ENCODE data around the gene CFL2.

The CFL2 gene

DNA sequence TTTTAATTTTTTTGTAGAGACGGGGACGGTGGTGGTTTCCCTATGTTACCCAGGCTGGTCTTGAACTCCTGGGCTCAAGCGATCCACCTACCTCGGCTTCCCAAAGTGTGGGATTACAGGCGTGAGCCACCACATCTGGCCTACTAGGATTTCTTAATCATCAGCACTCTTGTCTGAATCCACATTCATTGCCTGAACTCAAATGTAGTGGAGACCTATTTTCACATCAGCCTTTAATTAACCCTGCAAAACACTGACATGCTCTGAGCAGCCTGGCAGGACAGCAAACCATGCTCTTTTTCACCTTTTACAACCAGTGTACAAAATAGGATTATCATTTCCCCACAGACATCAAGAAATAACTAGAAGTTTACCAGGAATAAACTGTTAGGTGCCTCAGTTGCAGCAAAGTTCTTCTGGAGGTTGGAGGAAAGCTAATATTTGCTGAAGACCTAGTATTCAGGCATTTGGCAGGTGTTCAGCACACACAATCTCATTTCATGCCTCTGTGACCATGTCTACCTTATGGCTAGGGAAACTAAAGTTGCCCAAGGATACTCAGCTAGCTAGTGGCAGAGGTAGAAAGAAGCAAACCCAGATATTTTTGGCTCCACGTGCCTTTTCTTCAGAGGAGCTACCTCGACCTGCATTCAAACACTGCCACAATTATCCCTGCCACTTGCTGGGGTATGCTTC is 37.7 kb downstream of the CFL2 start:
- DNase-seq (ENCODE audit: low read depth) = no peak

DNA sequence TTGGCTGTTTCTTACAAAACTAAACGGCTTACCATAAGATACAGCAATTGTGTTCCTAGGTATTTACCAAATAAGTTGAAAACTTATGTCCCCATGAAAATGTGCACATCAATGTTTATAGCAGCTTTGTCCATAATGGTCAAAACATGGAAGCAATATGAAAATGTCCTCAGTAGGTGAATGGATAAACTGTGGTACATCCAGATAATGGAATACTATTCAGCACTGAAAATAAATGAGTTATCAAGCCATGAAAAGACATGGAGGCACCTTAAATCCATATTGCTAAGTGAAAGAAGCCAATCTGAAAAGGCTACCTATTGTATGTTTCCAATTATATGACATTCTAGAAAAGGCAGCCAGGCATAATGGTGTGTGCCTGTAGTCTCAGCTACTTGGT is 40.7 kb downstream of the CFL2 start:
- DNase-seq (ENCODE audit: low read depth) = no peak

DNA sequence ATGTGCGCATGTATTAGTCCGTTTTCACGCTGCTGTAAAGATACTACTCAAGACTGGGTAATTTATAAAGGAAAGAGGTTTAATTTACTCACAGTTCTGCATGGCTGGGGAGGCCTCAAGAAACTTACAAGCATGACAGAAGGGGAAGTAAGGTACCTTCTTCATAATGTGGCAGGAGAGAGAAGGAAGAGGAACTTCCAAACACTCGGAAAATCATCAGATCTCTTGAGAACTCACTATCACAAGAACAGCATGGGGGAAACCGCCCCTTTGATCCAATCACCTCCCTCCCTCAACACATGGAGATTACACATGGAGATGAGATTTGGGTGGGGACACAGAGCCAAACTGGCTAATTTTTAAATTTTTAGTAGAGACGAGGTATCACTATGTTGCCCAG is 42.7 kb downstream of the CFL2 start:
- DNase-seq (ENCODE audit: low read depth) = no peak

DNA sequence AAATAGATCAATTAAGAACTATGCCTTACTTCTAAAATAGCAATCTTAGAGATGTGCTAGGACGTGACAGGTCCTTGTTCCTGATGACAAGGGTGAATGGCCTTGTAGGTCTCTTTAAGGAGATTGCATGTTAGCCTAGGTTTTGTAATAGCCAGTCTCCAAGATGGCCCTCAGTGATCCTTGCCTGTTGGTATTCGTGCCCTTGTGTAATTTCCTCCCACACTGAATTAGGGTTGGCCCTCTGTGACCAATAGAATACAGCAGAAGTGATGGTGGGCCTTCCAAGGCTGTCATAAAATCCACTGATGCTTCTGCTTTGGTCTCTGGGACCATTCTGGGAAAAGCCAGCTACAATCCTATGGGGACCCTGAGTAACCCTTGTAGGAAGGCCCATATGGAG is 46.3 kb downstream of the CFL2 start:
- DNase-seq (ENCODE audit: low read depth) = no peak

DNA sequence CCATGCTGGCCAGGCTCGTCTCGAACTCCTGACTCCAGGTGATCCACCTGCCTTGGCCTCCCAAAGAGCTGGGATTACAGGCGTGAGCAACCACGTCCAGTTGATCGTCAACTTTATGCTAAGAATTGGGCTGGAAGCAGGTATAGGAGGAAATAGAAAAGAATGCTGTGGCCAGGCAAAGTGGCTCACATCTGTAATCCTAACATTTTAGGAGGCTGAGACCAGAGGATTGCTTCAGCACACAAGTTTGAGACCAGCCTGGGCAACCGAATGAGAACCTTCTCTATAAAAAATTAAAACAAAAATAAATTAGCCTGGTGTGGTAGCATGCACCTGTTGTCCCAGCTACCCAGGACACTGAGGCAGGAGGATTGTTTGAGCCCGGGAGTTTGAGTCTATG is 47.4 kb downstream of the CFL2 start:
- no peak for DNase-seq (ENCODE audit: low read depth)

DNA sequence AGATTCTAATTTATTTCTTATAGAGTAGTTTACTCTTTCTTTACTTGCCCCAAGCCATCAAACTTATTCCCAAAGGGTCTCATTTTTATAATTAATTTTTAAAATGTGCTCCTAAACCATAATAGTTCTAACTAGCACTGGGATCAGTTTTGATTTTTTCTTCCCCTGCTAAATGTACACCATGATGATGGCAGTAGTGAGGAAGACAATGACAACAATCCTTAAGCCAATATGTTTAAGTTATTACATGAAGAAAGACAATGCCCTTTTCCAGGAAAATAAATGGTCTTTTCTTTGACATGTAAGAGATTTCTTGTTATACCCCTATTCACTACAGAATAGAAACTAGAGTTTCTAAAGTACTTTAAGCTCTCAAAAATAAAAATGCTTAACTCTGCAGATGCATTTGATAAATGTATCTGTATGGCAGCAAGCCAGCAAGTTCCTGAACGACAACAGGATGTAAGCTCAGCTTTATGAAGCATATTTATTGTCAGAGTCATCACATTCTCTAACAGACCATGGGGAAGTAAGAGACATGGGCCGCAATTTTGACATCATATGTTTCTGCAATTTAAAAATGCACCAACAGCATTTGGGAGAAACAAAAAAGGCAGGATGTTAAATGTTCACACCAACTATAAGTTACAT is 48.5 kb downstream of the CFL2 start:
- DNase-seq (ENCODE audit: low read depth) = peak; percentile 98

DNA sequence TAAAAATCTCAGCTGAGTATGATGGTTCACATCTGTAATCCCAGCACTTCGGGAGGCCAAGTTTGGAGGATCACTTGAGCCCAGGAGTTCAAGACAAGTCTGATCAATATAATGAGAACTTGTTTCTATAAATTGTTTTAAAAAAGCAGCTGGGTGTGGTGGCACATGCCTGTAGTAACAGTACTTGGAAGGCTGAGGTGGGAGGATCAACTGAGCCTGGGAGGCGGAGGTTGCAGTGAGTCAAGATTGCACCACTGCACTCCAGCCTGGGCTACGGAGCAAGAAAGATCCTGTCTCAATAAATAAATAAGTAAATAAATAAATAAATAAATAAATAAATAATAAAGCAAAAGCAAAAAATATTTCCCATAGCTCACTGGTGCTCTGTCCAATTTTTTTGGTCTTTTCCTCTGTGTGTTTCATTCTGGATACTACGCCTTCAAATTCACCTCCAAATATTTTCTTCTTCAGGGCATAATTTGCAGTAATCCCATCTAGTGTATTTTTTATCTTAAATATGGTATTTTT is 51.8 kb downstream of the CFL2 start:
- DNase-seq (ENCODE audit: low read depth) = peak; percentile 65

DNA sequence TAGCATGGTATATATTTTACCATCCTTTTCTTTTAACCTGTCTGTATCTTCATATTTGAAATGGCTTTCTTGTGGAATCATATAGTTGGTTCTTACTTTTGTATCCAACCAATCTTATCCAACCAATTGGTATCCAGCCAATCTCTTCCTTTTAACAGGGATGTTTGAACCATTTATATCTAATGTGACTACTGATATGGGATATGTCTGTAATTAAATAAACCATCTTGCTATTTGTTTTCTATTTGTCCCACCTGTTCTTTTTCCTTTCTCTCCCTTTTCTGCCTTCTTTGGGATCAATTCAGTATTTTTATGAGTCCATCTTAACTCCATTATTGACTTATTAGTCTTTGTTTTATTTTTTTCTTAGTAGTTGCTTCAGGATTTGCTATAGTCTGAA is 53.6 kb downstream of the CFL2 start:
- no peak for DNase-seq (ENCODE audit: low read depth)

Measured in iris pigment epithelial cell (primary cell).